SH-SY5Y (cell line): ENCODE results near the gene POU3F1.

ENCODE experiments used
- GATA2 ChIP-seq: IDR thresholded peaks from 2 replicates; pipeline ENCODE4 v1.6.1; 2011; ENCODE audit warnings: mild to moderate bottlenecking, low read depth, low read length
- GATA3 ChIP-seq: IDR thresholded peaks from 2 replicates; pipeline ENCODE4 v1.6.1; 2011; ENCODE audit warnings: low read depth, mild to moderate bottlenecking, low read length, moderate library complexity

GRCh38 chr1:38043036-38043747, 3.4 kb downstream of the POU3F1 start:
- TF ChIP-seq GATA3 (no peak), GATA2 (no peak)
